HG02870 (cell line): ENCODE measurements around the gene DNAAF8.
A peak's percentile ranks its signal among the peaks of the same experiment; 100 is the strongest.
"Not testable (repeated sequence)": the region's sequence is repeated elsewhere in the genome, so short reads cannot be mapped to it uniquely, and the experiment has no call there.

Experiments
- ATAC-seq: cut with Tn5 transposase; IDR thresholded peaks from one replicate; pipeline ENCODE4 v1.9.1; 2021; ENCODE audit warnings: mild to moderate bottlenecking, moderate library complexity; ENCODE audit not compliant: unreplicated experiment

The DNAAF8 gene

DNA sequence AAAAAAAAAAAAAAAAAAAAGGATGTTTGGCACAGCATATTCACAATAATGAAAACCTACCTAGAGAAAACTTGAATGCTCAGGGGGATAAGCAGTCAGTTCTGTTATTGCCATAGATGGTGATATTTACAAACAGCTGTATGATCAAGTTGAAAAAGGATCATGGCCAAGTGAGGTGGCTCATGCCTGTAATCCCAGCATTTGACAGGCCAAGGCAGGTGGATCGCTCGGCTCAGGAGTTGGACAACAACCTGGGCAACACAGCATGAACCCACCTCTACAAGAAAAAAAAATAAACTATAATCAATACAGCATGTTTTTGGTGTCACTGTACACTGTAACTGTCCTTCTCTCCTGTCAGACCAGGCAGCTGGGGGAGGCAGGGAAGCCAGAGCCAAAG, 19.3 kb upstream of the DNAAF8 start:
- ATAC-seq: no peak

GRCh38 chr16:4718466-4718865, 15.9 kb upstream of the DNAAF8 start:
- no peak for ATAC-seq

DNA sequence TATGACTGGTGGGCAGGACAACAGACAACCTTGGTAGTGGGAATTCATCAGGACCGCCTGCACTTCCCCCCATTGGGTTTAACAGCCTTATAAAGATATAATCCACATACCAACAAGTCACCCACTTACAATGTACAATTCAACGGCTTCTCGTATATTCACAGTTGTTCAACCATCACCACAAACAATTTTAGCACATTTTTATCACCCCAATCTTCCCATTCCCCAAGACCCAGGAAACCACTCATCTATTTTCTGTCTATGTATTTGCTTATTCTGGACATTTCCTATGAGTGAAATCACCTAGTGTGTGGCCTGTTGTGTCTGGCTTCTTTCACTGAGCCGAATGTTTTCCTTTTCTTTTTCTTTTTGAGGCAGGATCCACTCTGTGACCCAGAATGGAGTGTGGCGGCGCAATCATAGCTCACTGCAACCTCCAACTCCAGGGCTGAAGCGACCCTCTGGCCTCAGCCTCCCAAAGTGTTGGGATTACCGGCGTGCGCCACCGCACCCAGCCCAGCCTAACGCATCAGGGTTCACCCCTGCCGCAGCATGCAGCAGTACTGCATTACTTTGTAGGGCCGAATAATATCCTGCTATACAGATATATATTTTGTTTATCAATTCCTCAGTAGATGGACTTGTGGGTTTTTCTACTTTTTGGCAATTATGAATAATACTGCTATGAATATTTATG, 11.1 kb upstream of the DNAAF8 start:
- ATAC-seq: no peak

DNA sequence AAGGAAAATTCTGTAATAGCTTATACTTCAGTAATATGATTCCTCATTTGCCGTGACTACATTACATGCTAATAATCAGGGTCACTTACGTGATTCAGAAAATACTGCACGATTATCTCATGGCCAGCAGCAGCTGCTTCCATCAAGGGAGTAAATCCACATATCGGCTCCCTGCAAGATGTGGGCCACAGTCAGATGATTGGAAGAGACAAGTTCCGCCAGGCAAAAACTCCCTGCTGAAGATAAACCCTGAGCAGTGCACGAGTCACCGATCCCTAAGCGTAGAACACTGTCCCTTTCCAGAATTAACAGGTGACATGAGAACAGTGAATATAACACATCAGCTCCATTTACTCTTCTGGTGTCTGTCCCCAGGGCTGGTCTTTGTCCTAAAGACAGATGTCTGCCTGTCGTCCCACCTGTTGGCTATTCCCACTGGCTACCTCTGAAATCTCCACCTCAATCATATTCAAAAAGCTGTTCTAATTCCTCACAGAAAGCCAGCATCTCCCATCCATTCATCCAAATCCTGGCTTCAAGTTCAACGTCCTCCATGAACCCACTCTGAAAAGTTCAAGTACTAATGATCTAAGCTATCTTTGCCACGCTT, 9.6 kb upstream of the DNAAF8 start:
- no peak for ATAC-seq

- no peak for ATAC-seq
Observed at GRCh38 chr16:4726616-4727015, 7.7 kb upstream of the DNAAF8 start.

DNA sequence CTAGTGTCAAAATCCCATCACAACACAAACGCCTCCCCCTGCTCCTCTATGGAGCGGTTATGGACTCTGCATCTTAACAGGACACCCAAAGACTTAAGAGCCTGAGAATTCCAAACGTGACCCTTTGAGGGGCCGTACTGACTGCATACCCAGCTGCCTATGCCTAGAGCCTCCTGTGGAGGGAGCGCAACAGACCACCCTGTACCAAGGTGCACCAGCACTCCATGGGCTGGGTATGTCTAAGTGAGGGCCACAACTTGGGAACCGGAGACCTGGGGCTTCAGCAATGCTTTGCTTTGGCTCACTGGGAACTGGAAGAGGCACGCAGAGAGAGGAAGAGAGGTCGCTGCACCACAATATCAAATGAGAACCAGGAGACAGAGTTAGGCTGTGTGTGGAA, 5.7 kb upstream of the DNAAF8 start:
- no peak for ATAC-seq

GRCh38 chr16:4729876-4730275, 4.5 kb upstream of the DNAAF8 start:
- no peak for ATAC-seq

GRCh38 chr16:4733211-4733742, 1.1 kb upstream of the DNAAF8 start:
- ATAC-seq: no peak

- ATAC-seq: peak; percentile 10
Observed at GRCh38 chr16:4733747-4734062, 632 bp upstream of the DNAAF8 start.

- peak; percentile 47 for ATAC-seq
Observed at GRCh38 chr16:4734730-4735535, 596 bp downstream of the DNAAF8 start.

DNA sequence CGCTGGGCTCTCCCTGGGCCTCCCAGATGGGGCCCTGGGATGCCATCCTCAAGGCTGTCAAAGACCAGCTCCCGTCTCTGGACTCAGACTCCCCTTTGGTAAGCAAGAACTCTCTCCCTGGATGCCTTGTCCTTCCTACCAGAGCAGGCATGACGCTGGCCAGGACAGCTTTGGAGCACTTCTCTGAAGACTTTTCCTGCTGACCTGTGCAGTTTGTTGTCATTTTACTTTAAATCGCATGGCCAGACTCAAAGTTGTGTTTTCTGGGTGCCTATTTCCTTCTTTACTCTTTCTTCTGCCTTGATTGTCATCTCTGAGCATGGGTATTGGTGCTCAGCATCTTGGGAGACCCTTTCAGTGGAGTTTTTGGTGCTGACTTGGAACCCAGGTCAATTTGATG, 2.2 kb downstream of the DNAAF8 start:
- no peak for ATAC-seq

- no peak for ATAC-seq
Observed at GRCh38 chr16:4737545-4737944, 3.2 kb downstream of the DNAAF8 start.

GRCh38 chr16:4738370-4738769, 4.0 kb downstream of the DNAAF8 start:
- not testable (repeated sequence) for ATAC-seq

- ATAC-seq: no peak
Observed at GRCh38 chr16:4743226-4743878, 9.0 kb downstream of the DNAAF8 start.

- ATAC-seq: no peak
Observed at GRCh38 chr16:4744555-4745273, 10.4 kb downstream of the DNAAF8 start.

GRCh38 chr16:4745274-4745569, 10.9 kb downstream of the DNAAF8 start:
- no peak for ATAC-seq

- ATAC-seq: no peak
Observed at GRCh38 chr16:4746215-4746614, 11.9 kb downstream of the DNAAF8 start.

- no peak for ATAC-seq
Observed at GRCh38 chr16:4746991-4747574, 12.7 kb downstream of the DNAAF8 start.

GRCh38 chr16:4747906-4748681, 13.8 kb downstream of the DNAAF8 start:
- ATAC-seq: no peak
